Gastroesophageal sphincter (tissue), 4 donors: ENCODE data around the gene SYT14. TPM values are rescaled to one million over a fixed set of nuclear protein-coding genes. Genes with fewer than 3 reads are reported as not detected.

ENCODE experiments used
- ATAC-seq: fragments of 150-250 bp; one replicate; pipeline ENCODE4 v1.9.1; 2016; ENCODE audit warnings: mild to moderate bottlenecking, moderate library complexity
- H3K27ac ChIP-seq, 4 donors: fragments of 200-600 bp; sonication (generic) in 3 of 4; 1 replicate in 3 of 4; 2 replicates in 1 of 4; pipeline ENCODE4 v1.5.1; 2016 to 2019
- H3K27me3 ChIP-seq: fragments of 200-600 bp; sonication (generic); one replicate; pipeline ENCODE4 v1.5.1; 2019
- H3K36me3 ChIP-seq, 2 donors: fragments of 200-600 bp; sonication (generic); one replicate each; pipeline ENCODE4 v1.5.1; 2019; ENCODE audit warnings: control low read depth in 1 of 2
- H3K4me1 ChIP-seq, 3 donors: fragments of 200-600 bp; sonication (generic); 1 replicate in 2 of 3; 2 replicates in 1 of 3; pipeline ENCODE4 v1.5.1; 2016 to 2019; ENCODE audit warnings: control low read depth in 2 of 3
- H3K4me3 ChIP-seq, 2 donors: fragments of 200-600 bp; sonication (generic); one replicate each; pipeline ENCODE4 v1.5.1; 2019; ENCODE audit warnings: mild to moderate bottlenecking in 1 of 2, moderate library complexity in 1 of 2
- H3K9me3 ChIP-seq, 3 donors: fragments of 200-600 bp; sonication (generic); one replicate each; pipeline ENCODE4 v1.5.1; 2017 to 2019; ENCODE audit warnings: control low read depth in 2 of 3
- CTCF ChIP-seq, 4 experiments: fragments of 200-600 bp in 2 of 4; fragments of 450-650 bp in 2 of 4; sonication (generic) in 1 of 4; IDR thresholded peaks; one replicate each; pipeline ENCODE4 v1.5.1; 2017 to 2019; ENCODE audit warnings: antibody characterized with exemption in 4 of 4, mild to moderate bottlenecking in 2 of 4, moderate library complexity in 2 of 4
- EP300 ChIP-seq: sonication (generic); formaldehyde crosslinking; IDR thresholded peaks from one replicate; pipeline ENCODE4 v1.6.1; 2017; ENCODE audit warnings: antibody characterized with exemption, mild to moderate bottlenecking
- POLR2A ChIP-seq, 2 donors: fragments of 450-650 bp; IDR thresholded peaks; one replicate each; pipeline ENCODE4 v1.6.1; 2017; ENCODE audit warnings: antibody characterized with exemption in 2 of 2, mild to moderate bottlenecking in 2 of 2, moderate library complexity in 1 of 2
- POLR2AphosphoS5 ChIP-seq: sonication (generic); formaldehyde crosslinking; IDR thresholded peaks from one replicate; pipeline ENCODE4 v1.6.1; 2017; ENCODE audit warnings: antibody characterized with exemption
- WGBS, 2 donors: methylation state at CpG; one replicate each; pipeline ENCODE4 v1.1.5; 2018; ENCODE audit warnings: low coverage in 1 of 2; 5-methylcytosine and 5-hydroxymethylcytosine counted together
- total RNA-seq, 4 donors: library from RNA; depleted of rRNA; stranded (reverse); fragments of >200 nt; gene quantifications; one replicate each; pipeline ENCODE4 v1.1.0, GENCODE V29; 2016

Gene SYT14
- total RNA-seq, 4 donors from 2014 or later: under 0.01 to 0.27 TPM; not detected in 2

GRCh38 chr1:210123924-210124589 is 186.0 kb downstream of the SYT14 start:
- Histone ChIP-seq H3K27me3 (no peaks in the 10 kb centered on the region), H3K27ac (no peak overlapping the region), H3K4me3 (no peak overlapping the region), H3K9me3 (no peaks in the 10 kb centered on the region), H3K4me1 (no peaks in the 10 kb centered on the region), H3K36me3 (no peaks in the 10 kb centered on the region)
- no peak for ATAC-seq
- 45 to 56% methylated on average over 2 of the region's 2 CpGs for WGBS, 2 donors
- TF ChIP-seq EP300: no peak
- no peak for TF ChIP-seq POLR2A (IDR thresholded peaks at IDR 0.05)
- no peak for TF ChIP-seq CTCF (IDR thresholded peaks at IDR 0.05)
- no peak for TF ChIP-seq POLR2AphosphoS5

GRCh38 chr1:210124736-210125135 is 186.7 kb downstream of the SYT14 start:
- Histone ChIP-seq H3K4me3 (no peak overlapping the region), H3K27me3 (no peaks in the 10 kb centered on the region), H3K9me3 (no peaks in the 10 kb centered on the region), H3K27ac (no peak overlapping the region), H3K4me1 (no peaks in the 10 kb centered on the region), H3K36me3 (no peaks in the 10 kb centered on the region)
- TF ChIP-seq EP300: no peak
- no peak for TF ChIP-seq CTCF (IDR thresholded peaks at IDR 0.05)
- TF ChIP-seq POLR2A (IDR thresholded peaks at IDR 0.05): no peak
- no peak for TF ChIP-seq POLR2AphosphoS5
- no peak for ATAC-seq
- 30 to 35% methylated on average over 2 of the region's 2 CpGs for WGBS, 2 donors

- no peak overlapping the region for H3K4me3 ChIP-seq
- ATAC-seq: no peak
- 84 to 94% methylated on average over 2 to 4 of the region's 4 CpGs for WGBS, 2 donors
- H3K4me1 ChIP-seq: no peaks in the 10 kb centered on the region
- no peaks in the 10 kb centered on the region for H3K27me3 ChIP-seq
- TF ChIP-seq POLR2AphosphoS5: no peak
- no peak for TF ChIP-seq EP300
- no peak for TF ChIP-seq POLR2A (IDR thresholded peaks at IDR 0.05)
- no peak for TF ChIP-seq CTCF (IDR thresholded peaks at IDR 0.05)
- no peak overlapping the region for H3K27ac ChIP-seq
- H3K9me3 ChIP-seq: no peaks in the 10 kb centered on the region
- H3K36me3 ChIP-seq: no peaks in the 10 kb centered on the region
Measured at GRCh38 chr1:210125143-210125542, 187.1 kb downstream of the SYT14 start.

GRCh38 chr1:210129092-210129491 is 191.1 kb downstream of the SYT14 start:
- 87 to 90% methylated on average over 3 of the region's 4 CpGs for WGBS, 2 donors
- Histone ChIP-seq H3K9me3 (no peaks in the 10 kb centered on the region), H3K27ac (no peak overlapping the region), H3K27me3 (no peaks in the 10 kb centered on the region), H3K4me1 (no peaks in the 10 kb centered on the region), H3K36me3 (no peaks in the 10 kb centered on the region), H3K4me3 (no peak overlapping the region)
- TF ChIP-seq POLR2AphosphoS5 (no peak), POLR2A (IDR thresholded peaks at IDR 0.05) (no peak), EP300 (no peak), CTCF (IDR thresholded peaks at IDR 0.05) (no peak)
- no peak for ATAC-seq

- TF ChIP-seq POLR2AphosphoS5 (no peak), EP300 (no peak), POLR2A (IDR thresholded peaks at IDR 0.05) (no peak), CTCF (IDR thresholded peaks at IDR 0.05) (no peak)
- no peaks in the 10 kb centered on the region for H3K4me1 ChIP-seq
- no peaks in the 10 kb centered on the region for H3K36me3 ChIP-seq
- H3K9me3 ChIP-seq: no peaks in the 10 kb centered on the region
- no peak overlapping the region for H3K4me3 ChIP-seq
- H3K27ac ChIP-seq: no peak overlapping the region
- 47 to 55% methylated on average over 2 of the region's 2 CpGs for WGBS, 2 donors
- H3K27me3 ChIP-seq: no peaks in the 10 kb centered on the region
- ATAC-seq: no peak
Measured at GRCh38 chr1:210129759-210130158, 191.7 kb downstream of the SYT14 start.
